ENCODE results near the gene TSC22D1.

GRCh38 chr13:44451651-44452050 lies 124.5 kb downstream of the TSC22D1 start:
- TF ChIP-seq CTCF (IDR thresholded peaks at IDR 0.05) (no peak), POLR2A (IDR thresholded peaks at IDR 0.05) (no peak)
